ENCODE measurements around the gene ABCA13.

ABCA13 gene

GRCh38 chr7:48244864-48245271 is 73.6 kb downstream of the ABCA13 start:
- DNase-seq: no peak

- no peak for DNase-seq
These were observed 74.7 kb downstream of the ABCA13 start for GRCh38 chr7:48245751-48246472.

GRCh38 chr7:48249166-48249565 is 77.9 kb downstream of the ABCA13 start:
- DNase-seq: no peak

- DNase-seq: no peak
These were observed 79.2 kb downstream of the ABCA13 start for GRCh38 chr7:48250441-48250951.

GRCh38 chr7:48251766-48252165 is 80.5 kb downstream of the ABCA13 start:
- no peak for DNase-seq

- DNase-seq: no peak
These were observed 81.7 kb downstream of the ABCA13 start for GRCh38 chr7:48252995-48253394.

- no peak for DNase-seq
These were observed 83.8 kb downstream of the ABCA13 start for GRCh38 chr7:48255046-48255445.

- no peak for DNase-seq
These were observed 88.4 kb downstream of the ABCA13 start for GRCh38 chr7:48259463-48260280.

GRCh38 chr7:48261696-48262095 is 90.4 kb downstream of the ABCA13 start:
- DNase-seq: no peak

GRCh38 chr7:48262606-48263310 is 91.5 kb downstream of the ABCA13 start:
- DNase-seq: no peak

GRCh38 chr7:48263311-48263650 is 92.0 kb downstream of the ABCA13 start:
- DNase-seq: no peak

- DNase-seq: no peak
These were observed 97.8 kb downstream of the ABCA13 start for GRCh38 chr7:48269066-48269465.

GRCh38 chr7:48274662-48275061 is 103.4 kb downstream of the ABCA13 start:
- no peak for DNase-seq

GRCh38 chr7:48279420-48279819 is 108.2 kb downstream of the ABCA13 start:
- no peak for DNase-seq

- no peak for DNase-seq
These were observed 108.8 kb downstream of the ABCA13 start for GRCh38 chr7:48280100-48280499.

GRCh38 chr7:48285373-48285772 is 114.1 kb downstream of the ABCA13 start:
- no peak for DNase-seq

- DNase-seq: no peak
These were observed 115.6 kb downstream of the ABCA13 start for GRCh38 chr7:48286836-48287235.

- DNase-seq: no peak
These were observed 118.4 kb downstream of the ABCA13 start for GRCh38 chr7:48289656-48290055.

GRCh38 chr7:48292949-48293348 is 121.7 kb downstream of the ABCA13 start:
- DNase-seq: no peak

- no peak for DNase-seq
These were observed 124.2 kb downstream of the ABCA13 start for GRCh38 chr7:48295296-48295971.

- no peak for DNase-seq
These were observed 125.7 kb downstream of the ABCA13 start for GRCh38 chr7:48296966-48297365.

GRCh38 chr7:48298779-48299178 is 127.5 kb downstream of the ABCA13 start:
- no peak for DNase-seq

- DNase-seq: peak; percentile 24
These were observed 128.4 kb downstream of the ABCA13 start for GRCh38 chr7:48299580-48300169.

Data from NCI-H1417 treated with DMSO at 0.1 percent for 48 hours (cell line).